Measurements from ENCODE around the gene MARK3.
A peak's percentile ranks its signal among the peaks of the same experiment; 100 is the strongest.

The MARK3 gene

GRCh38 chr14:103540821-103541708, 155.8 kb downstream of the MARK3 start:
- DNase-seq, result no peak

DNA sequence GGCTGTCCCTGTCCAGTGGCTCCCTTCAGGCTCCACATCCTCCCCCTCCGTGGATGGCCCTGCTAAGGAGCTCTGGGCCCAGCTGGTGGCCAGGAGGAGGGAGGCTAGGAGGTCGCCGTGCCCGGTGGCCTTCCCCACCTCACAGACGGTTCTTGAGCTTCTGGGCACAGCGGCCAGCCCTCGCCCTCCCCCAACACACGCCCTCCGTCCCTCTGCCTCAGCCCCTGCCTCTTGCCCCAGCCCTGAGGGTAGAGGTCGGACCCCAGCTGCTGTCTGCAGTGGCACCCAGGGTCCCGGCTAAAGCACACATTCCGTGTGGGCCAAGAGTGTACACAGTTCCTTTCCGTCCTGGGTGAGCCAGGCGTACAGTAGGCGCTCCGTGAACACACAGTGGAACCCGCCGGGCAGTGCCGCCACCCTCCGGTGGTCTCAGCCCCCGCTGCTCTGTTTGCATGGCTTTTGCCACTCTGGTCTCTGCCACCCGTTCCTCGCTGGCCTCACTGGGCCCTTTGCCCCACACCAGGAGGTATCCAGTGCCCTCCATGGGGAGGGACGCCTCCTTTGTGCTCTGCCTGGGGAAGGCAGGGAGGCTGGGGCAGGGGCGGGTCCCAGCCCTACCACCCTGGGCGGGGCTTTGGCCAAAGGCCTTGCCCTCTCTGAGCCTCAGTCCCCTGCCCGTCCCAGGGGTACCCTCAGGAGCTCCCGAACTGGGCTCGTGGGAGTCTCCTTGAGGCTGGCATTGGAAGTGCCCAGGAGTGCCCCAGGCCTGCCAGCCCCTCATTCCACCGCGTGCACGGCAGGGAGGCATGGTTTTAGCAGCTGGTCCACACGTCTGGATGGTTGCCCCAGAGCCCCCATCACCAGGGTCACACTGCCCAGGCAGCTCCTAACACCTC, 156.7 kb downstream of the MARK3 start:
- no peak for DNase-seq

DNA sequence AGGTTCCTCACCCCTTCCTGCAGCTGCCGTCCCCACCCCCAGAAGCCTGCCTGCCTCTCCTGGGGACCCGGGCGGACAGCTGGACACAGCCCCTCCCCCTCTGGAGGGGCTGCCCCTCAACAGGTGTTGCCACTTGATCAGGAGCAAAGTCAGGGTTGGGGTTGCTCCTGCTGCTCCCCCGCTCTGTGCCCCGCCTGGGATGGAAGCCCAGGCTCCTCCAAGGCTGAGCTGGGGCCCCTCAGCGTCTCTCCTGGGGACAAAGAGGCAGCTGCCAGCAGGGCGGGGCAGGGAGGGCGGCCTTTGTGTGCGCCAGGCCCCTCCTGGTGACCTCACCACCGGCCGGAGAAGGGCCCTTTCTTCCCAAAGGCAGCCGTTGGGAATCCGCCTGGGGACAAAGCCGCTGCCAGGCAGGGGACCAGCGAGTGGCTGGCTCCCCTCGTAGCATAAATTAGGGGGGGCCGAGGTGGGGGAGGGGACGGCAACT, 157.4 kb downstream of the MARK3 start:
- DNase-seq, result no peak

GRCh38 chr14:103543140-103543539, 157.9 kb downstream of the MARK3 start:
- no peak for DNase-seq

DNA sequence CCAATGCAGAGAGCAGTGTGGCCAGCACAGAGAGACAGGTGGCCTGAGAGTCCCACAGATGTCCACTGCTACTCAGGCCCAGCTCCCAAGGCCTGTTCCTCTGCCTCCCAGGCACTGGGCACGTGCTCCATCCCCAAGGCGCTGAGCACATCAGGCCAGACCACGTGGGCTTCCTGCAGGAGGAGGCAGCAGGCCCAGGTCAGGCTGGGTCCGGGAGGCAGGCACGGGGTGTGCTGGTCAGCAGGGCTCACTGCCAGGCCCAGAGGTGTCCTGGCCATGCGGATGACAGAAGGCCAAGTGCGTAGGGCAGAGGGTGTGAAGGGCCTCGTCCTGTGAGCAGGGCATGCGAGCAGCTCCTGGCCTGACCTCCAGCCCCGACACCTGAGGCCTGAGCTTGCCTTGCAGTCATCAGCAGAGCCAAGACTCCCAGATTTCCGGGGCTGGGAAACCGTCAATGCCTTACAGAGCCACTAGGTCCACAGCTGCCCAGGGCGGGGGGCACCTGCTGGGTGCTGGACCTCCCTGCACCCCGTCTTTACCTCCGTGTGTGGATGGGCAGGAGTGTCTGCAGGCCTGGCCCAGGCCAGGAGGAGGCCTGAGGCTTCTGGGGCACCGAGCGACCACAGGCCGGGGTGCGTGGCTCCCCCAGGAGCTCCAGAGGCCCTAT, 158.6 kb downstream of the MARK3 start:
- no peak for DNase-seq

DNA sequence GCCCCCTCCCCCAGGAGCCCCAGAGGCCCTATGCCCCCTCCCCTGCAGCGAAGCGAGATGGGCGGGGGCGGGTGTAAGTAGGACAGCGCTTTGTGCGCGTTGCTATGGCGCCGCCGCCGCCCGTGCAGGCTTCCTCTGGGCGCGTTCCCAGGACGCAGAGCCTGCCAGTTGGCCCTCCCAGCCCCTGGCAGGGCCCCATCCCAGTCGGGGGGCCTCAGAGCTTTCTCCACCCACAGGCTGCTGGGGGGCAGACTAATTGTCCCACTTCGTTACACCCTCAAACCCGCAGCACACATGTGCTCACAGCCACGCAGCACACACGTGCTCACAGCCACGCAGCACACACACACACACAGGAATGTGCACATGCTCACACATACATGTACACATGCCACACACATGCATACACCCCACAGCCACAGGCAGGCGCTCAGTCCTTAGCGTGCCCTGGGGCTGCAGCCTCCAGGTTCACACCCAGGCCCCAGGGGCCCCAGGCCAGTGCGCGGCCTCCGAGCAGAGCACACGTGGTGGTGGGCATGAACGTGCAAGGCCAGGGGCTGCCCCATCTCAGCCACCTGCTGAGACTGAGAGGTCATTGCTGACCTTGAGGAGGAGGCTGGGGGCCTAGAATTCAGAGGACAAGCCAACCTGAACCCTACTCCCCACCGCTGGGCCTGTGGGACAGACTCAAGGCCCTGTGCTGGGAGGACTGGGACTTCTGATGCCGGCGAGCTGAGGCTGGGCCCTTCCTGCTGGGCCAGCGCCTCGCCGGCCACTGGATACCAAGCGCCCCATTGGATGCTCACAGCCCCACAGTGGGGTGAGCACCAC, 159.4 kb downstream of the MARK3 start:
- no peak for DNase-seq

DNA sequence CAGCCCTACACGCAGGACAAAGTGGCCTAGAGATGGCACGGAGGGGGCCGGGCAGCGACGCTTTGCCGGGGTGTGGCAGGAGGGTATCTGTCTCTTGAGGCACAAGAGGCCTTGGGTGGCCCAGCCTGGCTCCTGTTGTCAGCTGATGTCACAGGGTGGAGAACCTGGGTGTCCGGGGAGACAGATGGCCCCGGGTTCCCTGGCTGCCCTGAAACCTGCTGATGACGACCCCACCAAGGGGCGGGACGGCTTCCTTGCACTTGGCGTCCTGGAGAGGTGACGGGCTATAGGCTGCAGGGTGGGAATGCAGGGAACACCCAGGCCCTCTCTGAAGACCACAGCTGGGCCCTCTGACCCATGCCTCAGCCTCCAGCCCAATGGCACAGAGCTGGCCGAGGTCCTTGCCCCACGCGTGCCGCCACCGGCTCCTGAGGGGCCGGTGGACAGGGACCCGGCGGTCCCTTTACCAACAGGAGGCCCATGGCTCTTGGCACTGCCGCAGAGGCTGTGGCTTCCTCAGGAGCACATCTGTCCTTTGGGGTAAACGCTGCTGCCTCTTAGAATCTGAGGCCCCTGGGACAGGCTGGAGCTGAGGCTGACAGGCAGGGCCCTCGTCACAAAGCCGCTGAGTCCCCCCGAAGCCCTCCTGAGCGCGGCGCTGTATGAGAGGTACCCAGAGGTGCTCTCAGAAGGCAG, 160.2 kb downstream of the MARK3 start:
- no peak for DNase-seq

GRCh38 chr14:103545915-103546651, 160.9 kb downstream of the MARK3 start:
- no peak for DNase-seq

GRCh38 chr14:103546652-103547454, 161.6 kb downstream of the MARK3 start:
- DNase-seq, result peak; percentile 86

DNA sequence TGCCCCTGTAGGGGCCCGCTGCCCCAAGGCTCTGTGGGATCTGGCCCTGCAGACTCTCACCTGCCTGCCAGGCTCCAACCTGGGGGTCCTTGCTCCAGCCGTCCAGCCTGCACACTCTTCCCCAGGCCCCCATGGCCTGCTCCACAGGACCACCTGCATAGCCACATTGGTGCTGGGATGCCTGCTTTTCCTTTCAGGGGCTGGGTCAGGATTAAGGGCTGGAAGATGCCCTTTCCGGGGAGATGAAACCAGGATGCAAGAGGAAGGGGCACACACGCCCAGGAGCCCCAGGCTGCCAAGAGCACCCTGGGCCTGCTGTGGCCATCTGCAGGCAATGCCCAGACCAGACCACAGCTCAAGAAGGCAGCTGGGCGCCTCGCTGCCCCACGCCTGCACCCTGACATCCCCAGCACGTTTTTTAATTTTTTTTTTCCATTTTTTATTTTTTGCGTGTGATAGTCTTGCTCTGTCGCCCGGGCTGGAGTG, 162.3 kb downstream of the MARK3 start:
- DNase-seq, result no peak

DNA sequence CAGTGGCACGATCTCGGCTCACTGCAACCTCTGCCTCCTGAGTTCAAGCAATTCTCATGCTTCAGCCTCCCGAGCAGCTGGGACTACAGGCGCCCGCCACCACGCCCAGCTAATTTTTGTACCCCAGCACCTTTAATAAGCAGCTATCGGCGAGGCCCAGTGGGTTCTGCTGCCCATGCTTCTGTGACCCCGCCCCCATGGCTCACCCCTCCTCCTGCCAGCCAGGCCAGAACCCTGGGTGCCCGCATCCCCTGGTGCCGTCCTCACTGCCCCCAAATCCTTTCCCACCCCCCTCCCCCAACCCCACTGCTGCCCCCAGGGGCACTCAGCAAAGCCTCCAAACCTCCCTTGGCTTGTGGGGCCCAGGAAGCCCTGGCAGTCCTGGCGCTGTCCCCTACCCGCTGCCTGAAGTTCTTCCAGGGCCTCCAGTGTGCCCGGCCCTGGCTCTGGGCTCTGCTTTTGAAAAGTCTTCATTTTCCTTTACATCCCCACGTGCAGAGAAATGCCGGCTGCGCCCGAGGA, 162.8 kb downstream of the MARK3 start:
- DNase-seq, result no peak

GRCh38 chr14:103548463-103549351, 163.5 kb downstream of the MARK3 start:
- no peak for DNase-seq

DNA sequence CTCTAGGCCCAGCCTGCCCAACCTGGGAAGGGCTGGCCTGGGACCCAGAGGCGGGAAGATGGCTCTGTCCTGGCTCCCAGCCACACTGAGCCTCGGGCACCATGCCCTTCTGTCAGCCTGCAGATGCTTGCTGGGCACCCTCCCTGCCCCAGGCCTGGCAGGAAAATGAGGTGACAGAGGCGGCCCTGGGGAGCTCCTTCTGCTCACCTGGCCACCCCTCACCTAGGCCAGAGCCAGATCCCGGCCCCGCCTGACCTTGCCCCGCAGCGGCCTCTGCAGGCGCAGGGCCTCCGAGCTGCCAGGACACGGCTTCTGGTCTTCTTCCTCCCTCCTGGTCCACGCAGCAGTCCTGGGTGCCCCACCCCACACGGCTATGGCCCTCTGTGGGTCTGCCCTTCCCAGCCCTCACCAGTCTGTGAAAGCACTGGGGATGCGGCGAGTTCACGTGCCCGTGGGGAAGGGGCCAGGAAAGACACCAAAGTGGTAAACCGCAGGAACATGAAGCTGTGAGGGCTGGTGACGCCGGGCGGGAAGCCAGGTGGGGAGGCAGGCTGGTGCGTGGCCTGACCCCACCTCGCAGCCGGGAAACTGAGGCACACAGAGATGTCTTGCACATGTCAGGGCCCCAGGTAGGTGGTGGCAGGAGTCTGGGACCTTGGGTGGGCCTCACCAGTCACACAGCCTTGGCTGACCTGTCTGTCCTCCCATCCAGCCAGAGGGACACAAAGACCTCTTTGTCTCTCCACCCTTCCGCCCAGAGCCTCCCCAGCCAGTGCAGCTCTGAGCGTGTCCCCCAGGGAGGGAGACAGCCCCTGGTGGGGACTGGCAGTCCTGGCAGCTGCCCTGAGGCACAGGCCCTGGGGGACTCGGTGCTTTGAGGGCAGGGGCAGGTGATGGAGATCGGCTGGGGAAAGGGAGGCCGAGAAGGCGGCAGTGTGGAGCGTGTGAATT, 164.4 kb downstream of the MARK3 start:
- DNase-seq, result no peak

DNA sequence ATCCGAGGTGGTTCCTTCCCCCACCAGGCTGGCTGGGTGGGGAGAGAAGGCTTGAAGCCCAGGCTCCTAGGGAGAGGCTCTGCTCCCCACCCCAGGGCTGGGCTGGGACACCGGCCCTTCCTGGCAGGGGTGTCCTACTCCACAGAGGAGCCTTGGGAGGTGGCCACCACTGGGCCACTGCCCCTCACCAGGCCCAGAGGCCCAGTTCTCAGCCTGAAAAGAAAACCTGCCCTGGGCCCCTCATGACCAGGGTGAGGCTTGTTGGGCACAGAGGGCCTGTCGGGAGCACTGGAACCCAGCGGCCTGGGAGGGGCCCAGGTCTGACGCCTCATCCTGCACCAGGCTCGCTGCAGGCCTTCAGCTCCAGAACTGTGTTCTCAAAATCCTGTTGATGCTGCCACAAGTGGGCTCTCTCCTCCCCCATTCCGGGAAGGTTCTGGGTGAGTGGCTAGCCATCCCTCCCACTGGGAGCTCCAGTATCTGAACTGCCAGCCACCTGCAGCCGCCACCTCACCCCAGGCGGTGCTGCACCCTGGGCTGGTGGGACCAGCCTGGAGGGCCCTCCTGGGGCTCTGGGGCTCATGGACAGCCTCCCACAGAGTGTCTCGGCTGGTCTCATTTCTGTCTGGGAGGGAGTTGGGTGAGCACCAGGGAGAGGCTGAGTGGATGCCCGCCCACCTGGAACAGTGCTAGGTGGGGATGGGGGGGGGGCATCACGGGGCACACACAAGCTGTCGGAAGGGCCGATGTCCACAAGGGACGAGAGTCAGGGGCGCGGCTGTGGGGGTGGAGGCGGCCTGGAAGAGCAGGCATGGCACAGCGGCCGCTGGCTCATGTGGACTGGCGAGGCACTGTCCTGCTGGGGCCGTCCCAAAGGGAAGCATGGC, 165.5 kb downstream of the MARK3 start:
- no peak for DNase-seq

- DNase-seq, result no peak
Measured at GRCh38 chr14:103551338-103551762, 166.1 kb downstream of the MARK3 start.
